ENCODE data around the gene CCDC71. TPM values are rescaled to one million over a fixed set of nuclear protein-coding genes. Genes with fewer than 3 reads are reported as not detected.

CCDC71 gene
- total and polyA plus RNA-seq, 9 of the 15 experiments (the other 6 are each of a cell fraction or from before 2014, with no cell fraction given) = 0.13 to 19.3 (median 14.3) TPM

DNA sequence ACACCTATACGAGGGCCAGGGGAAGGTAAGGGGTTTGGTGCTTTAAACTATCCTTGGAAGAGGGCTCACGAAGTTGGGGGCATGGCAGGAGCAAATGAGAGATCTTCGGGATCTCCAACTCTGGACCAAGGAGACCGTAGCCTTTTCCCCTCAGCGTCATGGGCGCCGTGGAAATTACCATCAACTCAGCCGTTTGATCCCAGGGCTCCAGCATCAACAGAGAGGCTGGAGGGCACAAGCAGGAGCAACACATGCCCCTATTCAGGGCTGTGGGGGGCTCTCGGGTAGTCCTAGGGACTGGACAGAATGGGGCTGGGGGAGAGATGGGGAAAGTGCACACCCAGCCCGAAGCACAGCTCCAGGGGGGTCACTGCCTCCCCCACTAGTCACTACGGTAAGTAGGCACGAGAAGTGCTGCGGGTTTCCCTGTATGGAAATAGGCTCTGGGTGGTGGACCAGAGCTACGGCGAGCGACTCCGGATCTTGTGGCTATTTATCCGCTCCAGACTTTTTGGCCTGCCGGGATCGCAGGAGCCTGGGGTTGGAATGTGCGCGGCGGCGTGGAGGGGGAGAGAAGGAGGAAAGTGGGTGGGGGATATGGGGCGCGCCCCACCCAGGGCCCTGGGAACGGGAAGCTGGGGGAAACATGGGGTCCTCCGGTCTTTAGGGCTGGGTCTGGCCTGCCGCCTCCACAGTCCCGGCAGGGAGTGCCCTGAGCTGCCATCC, 32.7 kb downstream of the CCDC71 start:
- CTCF ChIA-PET (ENCODE audit: low intra/inter-chr PET ratio) = no interaction called here
- Histone ChIP-seq H3K4me2 (ENCODE audit: insufficient read depth, low read length) (peak overlapping the region; percentile 86), H3K9me1 (ENCODE audit: control insufficient read depth, insufficient read depth, low read length) (no peaks in the 10 kb centered on the region), H3K79me2 (ENCODE audit: control insufficient read depth, insufficient read depth, low read length) (no peaks in the 10 kb centered on the region; the same call in 2 of the 3 replicates), H3K9me3 (replicated peaks; ENCODE audit: control insufficient read depth, insufficient read depth, low read depth, low read length) (no peaks in the 10 kb centered on the region), H3K36me3 (ENCODE audit: control insufficient read depth, insufficient read depth, low read length) (no peaks in the 10 kb centered on the region), H3K4me1 (replicated peaks in 1 of 2; ENCODE audit: control insufficient read depth in 2 of 2, insufficient read depth in 2 of 2, low read length in 2 of 2) (peaks cover 2 to 32% of the 10 kb centered on the region in 2 experiments; a peak in 4 of 5 replicates), H4K20me1 (replicated peaks; ENCODE audit: control insufficient read depth, insufficient read depth, low read length) (no peaks in the 10 kb centered on the region), H3K4me3 (peak overlapping the region; percentile 53), H2AFZ (ENCODE audit: low read depth, low read length) (peak overlapping the region; percentile 99), H3K27ac (ENCODE audit: extremely low read depth, low read depth, low read length) (peak overlapping the region; percentile 77), H3K9ac (ENCODE audit: insufficient read depth in 1 of 2, low read depth in 2 of 2, low read length in 2 of 2) (peak overlapping the region; percentile 81 to 89), H3K27me3 (ENCODE audit: control insufficient read depth in 2 of 2, insufficient read depth in 2 of 2, low read length in 2 of 2) (peaks cover 0 to 5% of the 10 kb centered on the region in 2 experiments; a peak in 1 of 5 replicates)
- BruUV-seq (replicated peaks) = no TSS peak
- ATAC-seq = peak; percentile 89
- intact Hi-C loops (cut with micrococcal nuclease) = no loop called here
- POLR2A ChIA-PET = interaction anchor here (0.6 to 0.8 kb wide), 2 partner anchors 32 to 277 kb away, joined by 3 read pairs; partner anchors contain the start of gene CCDC71
- in situ Hi-C loops (cut with MboI) = no loop called here
- 3% methylated on average over 18 of the region's 30 CpGs for WGBS (ENCODE audit: insufficient coverage, low coverage, missing lambda C conversion rate)
- FAIRE-seq = peak; percentile 48
- peak; percentile 75 to 86 (median 82) for DNase-seq (ENCODE audit: extremely low read depth in 1 of 4, low spot score in 3 of 4)
- TF ChIP-seq JUNB (CRISPR knock-in tag; conservative IDR thresholded peaks at IDR 0.05) (no peak), NEUROD1 (IDR thresholded peaks at IDR 0.05; ENCODE audit: borderline replicate concordance, low read depth, low read length, partially characterized antibody) (peak; percentile 97), CXXC5 (CRISPR knock-in tag; IDR thresholded peaks at IDR 0.05) (peak; percentile 32), SRSF1 (IDR thresholded peaks at IDR 0.05; ENCODE audit: low read depth, low read length) (no peak), MYC (IDR thresholded peaks at IDR 0.05; ENCODE audit: low read depth, low read length) (peak; percentile 48), MYC (CRISPR knock-in tag; IDR thresholded peaks at IDR 0.05; ENCODE audit: borderline replicate concordance, low read depth) (no peak), CBX2 (IDR thresholded peaks at IDR 0.05; ENCODE audit: insufficient read depth, low read length, poor library complexity, severe bottlenecking) (no peak), BHLHE40 (IDR thresholded peaks at IDR 0.05; ENCODE audit: low read length) (0 out of 2 replicates have a peak, but pooled peaks have one; percentile 9), NRF1 (conservative IDR thresholded peaks at IDR 0.05 in 1 of 2, IDR thresholded peaks at IDR 0.05 in 1 of 2) (peak; percentile 7 to 27; a peak in 2 of 4 replicates), MAZ (CRISPR knock-in tag; conservative IDR thresholded peaks at IDR 0.05 in 1 of 2, IDR thresholded peaks at IDR 0.05 in 1 of 2) (peak in 1 of 2 experiments; percentile 67; a peak in 1 of 4 replicates), JUND (IDR thresholded peaks at IDR 0.05; ENCODE audit: borderline replicate concordance, low read depth, low read length) (0 out of 2 replicates have a peak, but pooled peaks have one; percentile 26), JUND (tag; IDR thresholded peaks at IDR 0.05; ENCODE audit: borderline replicate concordance, low read depth, low read length) (no peak; the same call in 2 of the 3 replicates), TAF1 (IDR thresholded peaks at IDR 0.05; ENCODE audit: control insufficient read depth, extremely low read depth, insufficient read depth, low read length, severe bottlenecking) (peak; percentile 66), PTRF (tag; IDR thresholded peaks at IDR 0.05) (no peak), ZNF561 (CRISPR knock-in tag; conservative IDR thresholded peaks at IDR 0.05) (no peak), ARID1B (IDR thresholded peaks at IDR 0.05) (no peak), TEAD2 (tag; IDR thresholded peaks at IDR 0.05) (peak; percentile 77), ZNF507 (tag; conservative IDR thresholded peaks at IDR 0.05) (no peak)
- TF ChIP-seq, protein P1, sequence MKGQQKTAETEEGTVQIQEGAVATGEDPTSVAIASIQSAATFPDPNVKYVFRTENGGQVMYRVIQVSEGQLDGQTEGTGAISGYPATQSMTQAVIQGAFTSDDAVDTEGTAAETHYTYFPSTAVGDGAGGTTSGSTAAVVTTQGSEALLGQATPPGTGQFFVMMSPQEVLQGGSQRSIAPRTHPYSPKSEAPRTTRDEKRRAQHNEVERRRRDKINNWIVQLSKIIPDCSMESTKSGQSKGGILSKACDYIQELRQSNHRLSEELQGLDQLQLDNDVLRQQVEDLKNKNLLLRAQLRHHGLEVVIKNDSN (CRISPR knock-in tag; IDR thresholded peaks at IDR 0.05) = no peak
- TF ChIP-seq, protein P2, sequence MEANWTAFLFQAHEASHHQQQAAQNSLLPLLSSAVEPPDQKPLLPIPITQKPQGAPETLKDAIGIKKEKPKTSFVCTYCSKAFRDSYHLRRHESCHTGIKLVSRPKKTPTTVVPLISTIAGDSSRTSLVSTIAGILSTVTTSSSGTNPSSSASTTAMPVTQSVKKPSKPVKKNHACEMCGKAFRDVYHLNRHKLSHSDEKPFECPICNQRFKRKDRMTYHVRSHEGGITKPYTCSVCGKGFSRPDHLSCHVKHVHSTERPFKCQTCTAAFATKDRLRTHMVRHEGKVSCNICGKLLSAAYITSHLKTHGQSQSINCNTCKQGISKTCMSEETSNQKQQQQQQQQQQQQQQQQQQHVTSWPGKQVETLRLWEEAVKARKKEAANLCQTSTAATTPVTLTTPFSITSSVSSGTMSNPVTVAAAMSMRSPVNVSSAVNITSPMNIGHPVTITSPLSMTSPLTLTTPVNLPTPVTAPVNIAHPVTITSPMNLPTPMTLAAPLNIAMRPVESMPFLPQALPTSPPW (CRISPR knock-in tag; IDR thresholded peaks at IDR 0.05) = peak; percentile 63
